Measurements from ENCODE around the gene SLC26A1.

The SLC26A1 gene

DNA sequence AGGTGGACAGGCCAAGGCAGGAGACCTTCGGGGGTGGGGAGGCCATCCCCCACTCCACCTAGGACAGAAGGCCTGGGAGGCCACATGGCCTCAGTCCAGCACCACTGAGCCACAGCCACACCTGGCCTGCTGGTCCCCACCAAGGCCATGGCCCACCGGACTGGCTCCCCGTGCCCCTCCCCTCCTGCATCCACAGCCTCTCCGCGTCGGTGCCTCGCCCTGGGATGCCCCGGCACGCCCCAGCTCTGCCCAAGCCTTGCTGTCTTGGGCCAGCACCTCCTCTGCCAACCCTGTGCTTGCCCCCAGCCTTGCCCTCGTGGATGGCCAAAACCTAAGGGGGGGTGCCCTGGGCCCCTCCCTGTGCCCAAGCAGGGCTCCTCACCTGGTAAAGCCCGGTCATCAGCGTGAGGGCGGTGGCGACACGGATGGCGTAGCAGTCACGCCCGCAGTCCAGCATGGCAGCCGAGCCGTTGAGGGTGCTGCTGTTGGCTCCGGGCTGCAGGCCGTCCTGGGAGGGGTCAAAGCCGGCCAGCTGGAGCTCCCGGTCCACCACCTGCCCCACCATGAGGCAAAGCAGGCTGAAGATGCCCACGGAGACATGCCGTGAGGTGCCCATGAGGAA is 2.3 kb downstream of the SLC26A1 start:
- peaks cover 32% of the 10 kb centered on the region for H3K27me3 ChIP-seq (ENCODE audit: insufficient read depth, low read length)
- no peak overlapping the region for H3K9ac ChIP-seq (ENCODE audit: low read depth, low read length)
- H3K36me3 ChIP-seq (ENCODE audit: insufficient read depth, low read depth, low read length), result no peaks in the 10 kb centered on the region
- no peaks in the 10 kb centered on the region for H3K9me3 ChIP-seq (ENCODE audit: insufficient read depth, low read depth, low read length)
- no peaks in the 10 kb centered on the region for H3K4me1 ChIP-seq (ENCODE audit: insufficient read depth, low read length)
- H3K4me3 ChIP-seq (ENCODE audit: low read length), result no peak overlapping the region
- no peak overlapping the region for H3K27ac ChIP-seq (ENCODE audit: low read length)

DNA sequence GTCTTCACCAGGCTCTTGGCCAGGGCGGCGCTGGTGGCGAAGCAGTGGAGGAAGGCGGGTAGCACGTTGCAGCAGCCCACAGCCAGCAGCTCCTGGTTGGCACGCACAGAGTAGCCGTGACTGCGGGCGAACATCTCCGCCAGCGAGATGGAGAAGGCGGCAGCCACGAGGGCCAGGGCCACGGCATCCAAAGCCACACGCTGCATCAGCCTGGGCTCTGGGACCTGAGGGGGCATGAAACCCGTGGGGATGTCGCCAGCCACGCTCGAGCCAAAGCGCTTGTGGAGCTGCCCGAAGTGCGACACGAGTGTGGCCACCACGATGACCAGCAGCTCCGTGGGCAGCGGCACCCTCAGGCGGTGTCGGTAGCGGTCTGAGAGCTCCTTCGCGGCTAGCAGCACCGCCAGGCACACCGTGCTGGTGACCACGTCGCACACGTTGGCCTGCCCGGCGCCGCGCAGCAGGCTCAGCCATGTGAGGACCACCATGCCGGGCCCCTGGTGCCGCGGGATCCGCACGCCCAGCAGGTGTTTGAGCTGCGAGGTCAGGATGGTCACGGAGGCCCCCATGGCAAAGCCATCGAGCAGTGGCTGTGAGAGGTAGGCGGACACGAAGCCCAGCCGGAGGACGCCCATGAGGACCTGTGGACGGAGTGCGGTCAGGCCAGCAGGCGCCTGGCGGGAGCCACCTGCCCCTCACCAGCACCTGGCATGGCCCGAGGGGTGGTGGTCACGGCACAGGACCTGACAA is 3.3 kb downstream of the SLC26A1 start:
- no peaks in the 10 kb centered on the region for H3K36me3 ChIP-seq (ENCODE audit: insufficient read depth, low read depth, low read length)
- no peak overlapping the region for H3K4me3 ChIP-seq (ENCODE audit: low read length)
- no peaks in the 10 kb centered on the region for H3K9me3 ChIP-seq (ENCODE audit: insufficient read depth, low read depth, low read length)
- H3K27me3 ChIP-seq (ENCODE audit: insufficient read depth, low read length), result peaks cover 34% of the 10 kb centered on the region
- no peak overlapping the region for H3K9ac ChIP-seq (ENCODE audit: low read depth, low read length)
- H3K27ac ChIP-seq (ENCODE audit: low read length), result no peak overlapping the region
- H3K4me1 ChIP-seq (ENCODE audit: insufficient read depth, low read length), result peaks cover 4% of the 10 kb centered on the region; the same call in 1 of the 2 replicates

DNA sequence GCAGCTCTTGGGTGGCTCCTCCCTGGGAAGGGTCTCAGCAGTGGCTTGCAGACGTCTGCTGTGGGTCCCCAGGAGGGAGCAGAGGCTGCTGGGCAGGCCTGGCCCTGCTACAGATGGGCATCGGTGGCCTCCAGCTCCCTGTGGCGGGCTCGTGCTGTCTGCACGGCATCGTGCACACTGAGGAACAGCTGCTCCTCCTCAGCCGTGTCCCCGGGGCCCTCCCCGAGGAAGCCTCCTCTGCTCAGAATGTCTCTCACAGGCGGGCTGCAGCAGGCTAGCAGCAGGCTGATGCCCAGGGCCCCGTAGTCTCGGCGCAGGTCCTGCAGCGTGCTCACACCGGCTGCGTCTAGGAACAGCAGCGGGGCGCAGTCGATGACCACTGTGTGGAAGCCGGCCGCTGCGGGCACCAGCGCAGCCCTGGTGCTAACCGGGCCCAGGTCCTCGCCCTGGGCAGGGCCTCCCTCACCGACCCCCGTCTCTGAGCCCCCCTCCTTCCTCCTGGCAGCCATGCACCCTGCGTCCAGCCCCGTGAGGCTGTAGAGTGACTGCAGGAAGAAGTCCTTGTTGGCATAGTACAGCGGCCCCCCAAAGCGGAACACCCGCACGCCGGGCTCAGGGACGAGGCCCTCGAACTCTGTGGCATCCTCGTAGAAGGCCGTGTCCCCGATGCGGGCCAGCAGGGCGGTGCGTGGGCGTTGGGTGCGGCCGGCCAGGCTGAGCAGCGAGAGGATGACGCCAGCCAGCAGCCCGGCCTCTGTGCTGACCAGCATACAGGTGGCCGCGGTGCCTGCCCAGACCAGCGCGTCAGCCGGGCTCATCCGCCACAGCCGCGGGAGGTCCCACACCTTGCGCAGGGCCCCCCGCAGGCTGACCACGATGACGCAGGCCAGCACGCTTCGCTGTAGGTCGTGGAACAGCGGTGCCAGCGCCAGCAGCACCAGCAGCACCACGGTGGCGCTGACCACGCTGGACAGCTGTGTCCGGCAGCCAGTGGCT is 4.2 kb downstream of the SLC26A1 start:
- H3K27me3 ChIP-seq (ENCODE audit: insufficient read depth, low read length), result peaks cover 42% of the 10 kb centered on the region
- H3K9ac ChIP-seq (ENCODE audit: low read depth, low read length), result no peak overlapping the region
- H3K36me3 ChIP-seq (ENCODE audit: insufficient read depth, low read depth, low read length), result no peaks in the 10 kb centered on the region
- H3K4me3 ChIP-seq (ENCODE audit: low read length), result no peak overlapping the region
- no peaks in the 10 kb centered on the region for H3K9me3 ChIP-seq (ENCODE audit: insufficient read depth, low read depth, low read length)
- peaks cover 6% of the 10 kb centered on the region; the same call in 1 of the 2 replicates for H3K4me1 ChIP-seq (ENCODE audit: insufficient read depth, low read length)
- H3K27ac ChIP-seq (ENCODE audit: low read length), result no peak overlapping the region

DNA sequence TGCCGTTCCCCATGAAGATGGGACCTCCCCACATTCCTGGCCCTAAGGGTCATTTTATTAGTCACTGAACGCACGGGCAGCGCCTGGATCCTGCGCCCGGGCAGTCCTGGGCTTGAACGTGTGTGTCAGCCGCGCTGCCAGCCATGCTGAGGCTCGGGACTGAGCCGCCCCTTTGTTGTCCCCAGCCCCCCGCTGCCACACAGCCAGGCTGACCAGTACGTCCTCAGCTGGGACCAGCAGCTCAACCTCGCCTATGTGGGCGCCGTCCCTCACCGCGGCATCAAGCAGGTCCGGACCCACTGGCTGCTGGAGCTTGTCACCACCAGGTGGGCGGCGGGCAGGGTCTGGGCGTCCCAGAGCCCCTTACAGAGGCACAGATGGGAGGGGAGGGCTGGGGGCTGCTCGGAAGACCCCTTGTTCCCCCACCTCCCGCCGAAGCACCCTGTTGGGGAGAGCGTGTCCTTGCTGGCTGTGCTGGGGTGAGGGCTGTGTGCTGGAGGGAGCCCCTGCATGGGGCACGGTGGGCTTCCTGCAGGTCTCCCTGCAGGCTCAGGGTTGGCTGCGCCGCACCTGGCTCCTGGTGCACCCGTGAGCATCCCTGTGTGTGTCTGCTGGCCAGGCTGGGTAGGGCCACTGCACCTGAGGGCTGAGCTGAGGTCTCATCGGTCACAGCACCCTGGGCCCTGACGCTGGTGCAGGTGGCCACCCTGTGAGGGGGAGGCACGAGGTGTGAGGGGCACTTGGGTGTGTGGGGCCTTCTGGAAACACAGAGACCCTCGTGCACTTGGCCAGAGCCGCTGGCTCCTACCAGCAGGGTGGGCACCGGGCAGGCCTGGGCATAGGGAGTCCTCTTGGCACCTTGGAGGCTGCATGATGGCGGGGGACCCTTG is 5.3 kb downstream of the SLC26A1 start:
- Histone ChIP-seq H3K4me3 (ENCODE audit: low read length) (no peak overlapping the region), H3K4me1 (ENCODE audit: insufficient read depth, low read length) (peaks cover 6% of the 10 kb centered on the region; the same call in 1 of the 2 replicates), H3K9me3 (ENCODE audit: insufficient read depth, low read depth, low read length) (no peaks in the 10 kb centered on the region), H3K9ac (ENCODE audit: low read depth, low read length) (no peak overlapping the region), H3K27me3 (ENCODE audit: insufficient read depth, low read length) (peaks cover 48% of the 10 kb centered on the region), H3K27ac (ENCODE audit: low read length) (no peak overlapping the region), H3K36me3 (ENCODE audit: insufficient read depth, low read depth, low read length) (no peaks in the 10 kb centered on the region)

DNA sequence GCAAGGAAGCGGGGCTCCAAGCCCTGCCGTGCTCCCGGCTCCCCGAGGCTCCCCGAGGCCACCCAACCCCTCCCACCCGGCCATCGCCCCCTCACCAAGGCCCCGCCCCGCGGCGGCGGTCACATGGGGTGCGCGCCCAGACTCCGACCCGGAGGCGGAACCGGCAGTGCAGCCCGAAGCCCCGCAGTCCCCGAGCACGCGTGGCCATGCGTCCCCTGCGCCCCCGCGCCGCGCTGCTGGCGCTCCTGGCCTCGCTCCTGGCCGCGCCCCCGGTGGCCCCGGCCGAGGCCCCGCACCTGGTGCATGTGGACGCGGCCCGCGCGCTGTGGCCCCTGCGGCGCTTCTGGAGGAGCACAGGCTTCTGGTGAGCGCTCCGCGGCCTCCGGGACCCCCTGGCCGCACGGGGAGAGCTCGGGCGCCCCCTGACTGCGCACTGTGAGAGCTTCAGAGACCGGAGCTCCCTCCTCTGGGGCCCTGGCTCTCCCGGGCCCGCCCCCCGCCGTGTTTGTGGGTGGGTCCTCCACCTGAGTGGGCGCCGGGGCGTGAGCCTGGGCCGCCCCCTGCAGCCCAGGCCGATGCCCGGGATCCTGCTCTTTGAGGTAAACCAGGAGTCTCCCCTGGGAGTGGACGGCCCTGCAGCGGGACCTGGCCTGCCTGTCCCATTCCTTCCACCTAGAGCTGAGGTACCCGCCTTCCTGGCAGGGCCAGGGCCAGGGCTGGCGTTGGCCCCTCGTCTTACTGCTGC is 6.2 kb downstream of the SLC26A1 start, which contains the start of gene IDUA:
IDUA (plus strand) TSS at position 166 of the 745 bp plus-strand sequence; CDS start at position 207, 41 bp downstream.
- peak within 1 kb of the TSS; percentile 23; the same call in 1 of the 2 replicates for H3K9ac ChIP-seq (ENCODE audit: low read depth, low read length)
- no peaks in the 10 kb centered on the region for H3K9me3 ChIP-seq (ENCODE audit: insufficient read depth, low read depth, low read length)
- H3K4me1 ChIP-seq (ENCODE audit: insufficient read depth, low read length), result peaks cover 6% of the 10 kb centered on the region; the same call in 1 of the 2 replicates
- no peaks in the 10 kb centered on the region for H3K36me3 ChIP-seq (ENCODE audit: insufficient read depth, low read depth, low read length)
- peak within 1 kb of the TSS; percentile 74 for H3K4me3 ChIP-seq (ENCODE audit: low read length)
- peaks cover 48% of the 10 kb centered on the region for H3K27me3 ChIP-seq (ENCODE audit: insufficient read depth, low read length)
- no peak within 1 kb of the TSS for H3K27ac ChIP-seq (ENCODE audit: low read length)

DNA sequence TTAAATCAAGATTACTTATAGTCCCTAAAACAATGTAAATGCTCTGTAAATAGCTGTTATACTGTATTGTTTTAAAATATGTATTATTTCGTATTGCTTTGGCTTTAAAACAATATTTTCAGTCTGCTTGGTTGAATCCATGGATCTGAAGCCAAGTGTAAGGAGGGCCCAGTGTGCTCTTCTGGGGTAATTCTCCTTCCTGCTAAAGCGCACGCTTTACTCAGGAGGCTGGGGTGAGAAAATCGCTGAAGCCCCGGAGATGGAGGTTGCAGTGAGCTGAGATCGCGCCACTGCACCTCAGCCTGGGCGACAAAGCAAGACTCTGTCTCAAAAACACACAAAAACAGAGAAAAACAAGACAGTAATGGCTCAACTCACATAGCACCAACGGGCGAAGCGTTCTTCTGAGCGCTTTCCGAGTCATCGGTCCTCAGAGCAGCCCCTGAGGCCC is 6.8 kb downstream of the SLC26A1 start:
- H3K9me3 ChIP-seq (ENCODE audit: insufficient read depth, low read depth, low read length), result no peaks in the 10 kb centered on the region
- peaks cover 48% of the 10 kb centered on the region for H3K27me3 ChIP-seq (ENCODE audit: insufficient read depth, low read length)
- peak overlapping the region; percentile 74 for H3K4me3 ChIP-seq (ENCODE audit: low read length)
- H3K4me1 ChIP-seq (ENCODE audit: insufficient read depth, low read length), result peaks cover 6% of the 10 kb centered on the region; the same call in 1 of the 2 replicates
- peak overlapping the region; percentile 23; the same call in 1 of the 2 replicates for H3K9ac ChIP-seq (ENCODE audit: low read depth, low read length)
- no peaks in the 10 kb centered on the region for H3K36me3 ChIP-seq (ENCODE audit: insufficient read depth, low read depth, low read length)
- H3K27ac ChIP-seq (ENCODE audit: low read length), result no peak overlapping the region

DNA sequence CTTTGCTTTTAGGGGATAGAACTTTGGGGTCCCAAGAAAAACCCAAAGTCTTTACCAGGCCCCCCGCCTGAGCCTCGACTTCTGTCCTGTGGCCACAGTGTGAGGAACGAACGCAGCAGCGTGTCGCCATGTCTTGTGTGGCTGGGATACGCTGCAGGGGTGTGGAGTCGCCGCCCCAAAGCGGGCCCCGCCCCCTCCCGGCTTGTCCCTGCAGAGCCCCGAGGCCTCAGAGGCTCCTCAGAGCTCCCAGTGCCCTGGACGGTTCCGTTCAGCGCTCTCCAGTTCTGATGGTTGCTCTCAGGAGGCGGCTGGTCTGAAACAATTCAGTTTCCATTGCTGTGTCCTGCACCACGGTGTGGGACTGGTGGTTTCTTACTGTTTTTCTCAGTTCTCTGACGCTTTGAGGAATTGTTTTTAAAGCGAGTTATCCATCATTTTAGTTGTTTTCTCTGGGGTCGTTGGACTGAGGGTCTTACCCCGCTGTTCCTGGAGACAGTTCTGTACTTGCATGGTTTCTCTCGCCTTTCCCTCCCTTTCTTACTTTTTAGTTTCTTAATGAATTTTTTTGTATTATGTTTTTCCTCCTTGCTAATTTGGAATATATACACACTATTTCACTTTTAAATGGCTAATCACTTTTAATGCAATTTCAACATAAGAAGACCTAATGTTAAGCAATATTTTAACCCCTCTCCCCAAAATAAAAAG is 7.9 kb downstream of the SLC26A1 start:
- peaks cover 48% of the 10 kb centered on the region for H3K27me3 ChIP-seq (ENCODE audit: insufficient read depth, low read length)
- H3K9me3 ChIP-seq (ENCODE audit: insufficient read depth, low read depth, low read length), result no peaks in the 10 kb centered on the region
- H3K4me1 ChIP-seq (ENCODE audit: insufficient read depth, low read length), result peaks cover 6% of the 10 kb centered on the region; the same call in 1 of the 2 replicates
- H3K9ac ChIP-seq (ENCODE audit: low read depth, low read length), result no peak overlapping the region
- no peak overlapping the region for H3K27ac ChIP-seq (ENCODE audit: low read length)
- H3K4me3 ChIP-seq (ENCODE audit: low read length), result peak overlapping the region; percentile 59; the same call in 1 of the 2 replicates
- H3K36me3 ChIP-seq (ENCODE audit: insufficient read depth, low read depth, low read length), result no peaks in the 10 kb centered on the region

DNA sequence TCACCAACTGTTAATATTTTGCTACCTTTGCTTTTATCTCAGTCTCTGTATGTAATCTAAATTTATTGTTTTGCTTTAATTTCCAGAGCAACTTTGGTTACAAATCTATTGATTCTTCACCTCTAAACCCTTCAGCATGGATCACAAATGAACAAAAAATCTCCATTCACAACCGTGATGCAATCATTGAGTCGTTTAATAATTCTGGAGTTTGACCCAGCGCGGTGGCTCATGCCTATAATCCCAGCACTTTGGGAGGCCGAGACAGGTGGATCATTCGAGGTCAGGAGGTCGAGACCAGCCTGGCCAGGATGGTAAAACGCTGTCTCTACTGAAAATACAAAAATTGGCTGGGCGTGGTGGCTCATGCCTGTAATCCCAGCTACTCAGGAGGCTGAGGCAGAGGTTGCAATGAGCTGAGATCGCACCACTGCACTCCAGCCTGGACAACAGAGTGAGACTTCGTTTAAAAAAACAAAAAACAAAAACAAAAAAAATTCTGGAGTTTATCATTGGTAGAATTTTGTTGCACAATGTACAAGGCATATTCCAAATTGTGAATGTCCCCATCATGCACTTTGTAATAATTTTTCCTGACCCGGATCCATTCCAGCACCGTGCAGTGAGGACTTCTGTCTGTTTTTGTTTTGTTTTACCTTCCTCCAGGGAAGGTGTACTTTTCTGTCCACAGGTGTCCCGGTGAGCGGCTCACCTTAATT is 8.7 kb downstream of the SLC26A1 start:
- H3K4me3 ChIP-seq (ENCODE audit: low read length), result peak overlapping the region; percentile 59; the same call in 1 of the 2 replicates
- H3K9ac ChIP-seq (ENCODE audit: low read depth, low read length), result no peak overlapping the region
- H3K27ac ChIP-seq (ENCODE audit: low read length), result no peak overlapping the region

DNA sequence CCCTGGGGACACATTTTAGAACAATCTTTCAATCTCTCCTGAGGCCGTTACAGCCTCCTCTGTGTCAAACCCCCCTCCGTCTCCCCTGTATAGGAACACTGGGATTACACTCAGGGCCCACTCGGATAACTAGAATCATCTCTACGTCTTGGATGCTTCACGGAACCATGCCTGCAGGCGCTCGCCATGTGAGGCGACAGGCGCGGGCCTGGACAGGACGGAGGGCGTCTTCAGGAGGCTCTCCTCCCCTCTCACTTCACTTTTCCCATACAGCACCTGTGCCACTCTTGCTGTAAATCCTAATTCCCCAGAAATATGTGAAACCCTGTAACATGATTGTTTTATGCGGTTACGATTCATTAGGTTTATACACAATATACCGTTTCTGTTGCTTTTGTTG is 10.4 kb downstream of the SLC26A1 start:
- peaks cover 6% of the 10 kb centered on the region; the same call in 1 of the 2 replicates for H3K4me1 ChIP-seq (ENCODE audit: insufficient read depth, low read length)
- no peak overlapping the region for H3K9ac ChIP-seq (ENCODE audit: low read depth, low read length)

More for the DNA sequence above, 8.7 kb downstream of the SLC26A1 start:
- H3K4me1 ChIP-seq (ENCODE audit: insufficient read depth, low read length), result peaks cover 6% of the 10 kb centered on the region; the same call in 1 of the 2 replicates
- H3K36me3 ChIP-seq (ENCODE audit: insufficient read depth, low read depth, low read length), result no peaks in the 10 kb centered on the region
- peaks cover 48% of the 10 kb centered on the region for H3K27me3 ChIP-seq (ENCODE audit: insufficient read depth, low read length)
- H3K9me3 ChIP-seq (ENCODE audit: insufficient read depth, low read depth, low read length), result no peaks in the 10 kb centered on the region

More for the DNA sequence above, 10.4 kb downstream of the SLC26A1 start:
- no peak overlapping the region for H3K27ac ChIP-seq (ENCODE audit: low read length)
- no peaks in the 10 kb centered on the region for H3K9me3 ChIP-seq (ENCODE audit: insufficient read depth, low read depth, low read length)
- H3K36me3 ChIP-seq (ENCODE audit: insufficient read depth, low read depth, low read length), result no peaks in the 10 kb centered on the region
- peaks cover 43% of the 10 kb centered on the region for H3K27me3 ChIP-seq (ENCODE audit: insufficient read depth, low read length)
- H3K4me3 ChIP-seq (ENCODE audit: low read length), result no peak overlapping the region

All from iPS-20b (cell line).